ENCODE data around the gene PLA1A. TPM values are rescaled to one million over a fixed set of nuclear protein-coding genes. Genes with fewer than 3 reads are reported as not detected.

The PLA1A gene
- total RNA-seq, 2 experiments from 2014 or later, result not detected

DNA sequence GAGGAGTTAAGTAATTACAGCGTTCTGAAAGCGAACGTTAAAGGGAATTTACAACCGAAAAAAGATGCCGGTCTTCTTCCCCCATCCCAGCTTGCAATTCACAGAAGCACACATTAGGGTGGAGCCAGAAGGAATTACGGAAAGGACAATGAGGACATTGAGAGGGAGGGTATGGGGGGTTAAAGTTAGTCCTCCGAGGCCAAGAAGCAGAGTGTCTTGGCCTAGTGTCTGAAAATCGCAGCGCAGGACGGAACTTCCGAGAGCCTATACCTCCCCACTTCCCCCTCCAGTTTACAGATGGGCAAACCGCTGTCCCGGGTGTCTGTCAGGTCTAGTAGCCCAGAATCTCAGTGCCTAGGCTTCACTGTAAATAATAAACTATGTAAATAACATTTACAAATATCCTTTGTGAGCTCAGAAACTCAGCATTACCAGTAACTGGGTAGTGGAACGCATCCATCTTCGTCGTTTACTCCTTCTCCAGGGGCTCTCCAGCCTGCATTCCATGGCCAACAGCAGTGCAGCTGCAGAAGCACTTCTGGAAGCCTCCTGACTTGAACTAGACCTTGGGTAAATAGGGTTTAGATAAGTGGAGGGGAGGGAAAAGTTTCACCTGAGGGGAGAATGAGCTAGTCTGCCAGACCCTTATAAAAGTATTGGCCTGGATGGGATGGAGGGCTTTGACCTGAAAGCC, 17.5 kb upstream of the PLA1A start:
- peak; percentile 26 for ATAC-seq (ENCODE audit: poor library complexity)
- peaks cover 13% of the 10 kb centered on the region for H3K4me1 Mint-ChIP-seq (ENCODE audit: low read depth)
- H3K9me3 ChIP-seq (ENCODE audit: control insufficient read depth in 1 of 2, insufficient read depth in 1 of 2, low read length in 2 of 2), result no peaks in the 10 kb centered on the region
- H3K36me3 ChIP-seq (ENCODE audit: insufficient read depth, low read length), result no peaks in the 10 kb centered on the region
- peak overlapping the region in 1 of 2 donors; percentile 3 for H3K27ac ChIP-seq (ENCODE audit: low read depth in 1 of 2, low read length in 2 of 2)
- H3K4me3 ChIP-seq (ENCODE audit: low read length), result peak overlapping the region; percentile 68
- intact Hi-C loops (cut with DNase I, micrococcal nuclease), result no loop called here
- H3K9me3 Mint-ChIP-seq, result no peaks in the 10 kb centered on the region
- H3K27me3 Mint-ChIP-seq, result peaks cover 17% of the 10 kb centered on the region
- H3K4me1 ChIP-seq (ENCODE audit: insufficient read depth, low read length), result peaks cover 17% of the 10 kb centered on the region
- ChIA-PET POLR2A (interaction anchor here (1.0 kb wide), 1 partner anchor 82 kb away, joined by 4 read pairs; the partner anchor contains the start of gene TIMMDC1), CTCF (no interaction called here)
- H3K27ac Mint-ChIP-seq, result peak overlapping the region; percentile 40
- peak in 3 of 14 experiments; percentile 20 to 63 (median 52) for DNase-seq
- H3K4me3 Mint-ChIP-seq, result peak overlapping the region; percentile 95
- TF ChIP-seq, protein P1, sequence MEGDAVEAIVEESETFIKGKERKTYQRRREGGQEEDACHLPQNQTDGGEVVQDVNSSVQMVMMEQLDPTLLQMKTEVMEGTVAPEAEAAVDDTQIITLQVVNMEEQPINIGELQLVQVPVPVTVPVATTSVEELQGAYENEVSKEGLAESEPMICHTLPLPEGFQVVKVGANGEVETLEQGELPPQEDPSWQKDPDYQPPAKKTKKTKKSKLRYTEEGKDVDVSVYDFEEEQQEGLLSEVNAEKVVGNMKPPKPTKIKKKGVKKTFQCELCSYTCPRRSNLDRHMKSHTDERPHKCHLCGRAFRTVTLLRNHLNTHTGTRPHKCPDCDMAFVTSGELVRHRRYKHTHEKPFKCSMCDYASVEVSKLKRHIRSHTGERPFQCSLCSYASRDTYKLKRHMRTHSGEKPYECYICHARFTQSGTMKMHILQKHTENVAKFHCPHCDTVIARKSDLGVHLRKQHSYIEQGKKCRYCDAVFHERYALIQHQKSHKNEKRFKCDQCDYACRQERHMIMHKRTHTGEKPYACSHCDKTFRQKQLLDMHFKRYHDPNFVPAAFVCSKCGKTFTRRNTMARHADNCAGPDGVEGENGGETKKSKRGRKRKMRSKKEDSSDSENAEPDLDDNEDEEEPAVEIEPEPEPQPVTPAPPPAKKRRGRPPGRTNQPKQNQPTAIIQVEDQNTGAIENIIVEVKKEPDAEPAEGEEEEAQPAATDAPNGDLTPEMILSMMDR (IDR thresholded peaks at IDR 0.05), result no peak
- H3K36me3 Mint-ChIP-seq (ENCODE audit: low read depth), result no peaks in the 10 kb centered on the region
- no peaks in the 10 kb centered on the region for H3K27me3 ChIP-seq (ENCODE audit: control insufficient read depth in 1 of 2, insufficient read depth in 2 of 2, low read length in 2 of 2)

DNA sequence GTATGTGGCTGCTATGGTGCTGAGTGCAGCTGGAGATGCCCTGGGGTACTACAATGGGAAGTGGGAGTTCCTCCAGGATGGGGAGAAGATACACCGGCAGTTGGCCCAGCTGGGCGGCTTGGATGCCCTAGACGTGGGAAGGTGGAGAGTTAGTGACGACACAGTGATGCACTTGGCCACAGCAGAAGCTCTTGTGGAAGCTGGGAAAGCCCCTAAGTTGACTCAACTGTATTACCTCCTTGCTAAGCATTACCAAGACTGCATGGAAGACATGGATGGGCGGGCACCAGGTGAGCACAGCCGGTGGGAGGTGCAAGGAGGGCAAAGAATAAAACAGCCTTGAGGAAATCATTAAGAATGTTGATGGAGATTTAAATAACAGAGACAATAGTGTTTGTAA, 15.5 kb upstream of the PLA1A start:
- peaks cover 21% of the 10 kb centered on the region for H3K4me1 ChIP-seq (ENCODE audit: insufficient read depth, low read length)
- H3K36me3 ChIP-seq (ENCODE audit: insufficient read depth, low read length), result no peaks in the 10 kb centered on the region
- H3K27me3 ChIP-seq (ENCODE audit: control insufficient read depth in 1 of 2, insufficient read depth in 2 of 2, low read length in 2 of 2), result no peaks in the 10 kb centered on the region
- H3K27ac ChIP-seq (ENCODE audit: low read depth in 1 of 2, low read length in 2 of 2), result no peak overlapping the region
- H3K9me3 ChIP-seq (ENCODE audit: control insufficient read depth in 1 of 2, insufficient read depth in 1 of 2, low read length in 2 of 2), result no peaks in the 10 kb centered on the region
- Mint-ChIP-seq H3K27ac (no peak overlapping the region), H3K4me1 (ENCODE audit: low read depth) (peaks cover 13% of the 10 kb centered on the region), H3K27me3 (peaks cover 17% of the 10 kb centered on the region), H3K4me3 (no peak overlapping the region), H3K9me3 (no peaks in the 10 kb centered on the region), H3K36me3 (ENCODE audit: low read depth) (no peaks in the 10 kb centered on the region)
- POLR2A ChIA-PET, result no interaction called here
- TF ChIP-seq, protein P1 (IDR thresholded peaks at IDR 0.05), result no peak
- H3K4me3 ChIP-seq (ENCODE audit: low read length), result no peak overlapping the region
- DNase-seq, result peak in 2 of 14 experiments; percentile 62 to 74
- CTCF ChIA-PET, result no interaction called here
- intact Hi-C loops (cut with DNase I, micrococcal nuclease), result no loop called here
- ATAC-seq (ENCODE audit: poor library complexity), result peak; percentile 32

DNA sequence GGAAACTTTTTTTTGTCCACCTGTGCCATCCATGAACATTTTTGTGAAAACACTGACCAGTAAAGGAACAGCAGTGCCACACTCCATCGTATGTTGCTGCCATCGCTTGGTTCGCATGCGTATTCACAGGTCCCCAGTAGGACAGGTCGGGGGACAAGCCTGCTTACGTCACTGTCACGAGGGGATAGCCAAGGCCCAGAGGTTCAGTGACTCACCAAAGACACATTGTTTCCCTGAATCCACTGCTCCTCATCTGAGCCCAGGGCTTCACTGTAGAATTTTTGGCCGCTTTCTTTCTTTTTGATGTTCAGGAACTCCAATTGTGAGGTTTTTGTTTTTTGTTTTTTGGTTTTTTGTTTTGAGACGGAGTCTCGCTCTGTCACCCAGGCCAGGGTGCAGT, 12.5 kb upstream of the PLA1A start:
- Histone ChIP-seq H3K27me3 (ENCODE audit: control insufficient read depth in 1 of 2, insufficient read depth in 2 of 2, low read length in 2 of 2) (no peaks in the 10 kb centered on the region), H3K4me3 (ENCODE audit: low read length) (no peak overlapping the region), H3K36me3 (ENCODE audit: insufficient read depth, low read length) (no peaks in the 10 kb centered on the region), H3K9me3 (ENCODE audit: control insufficient read depth in 1 of 2, insufficient read depth in 1 of 2, low read length in 2 of 2) (no peaks in the 10 kb centered on the region), H3K4me1 (ENCODE audit: insufficient read depth, low read length) (peaks cover 9% of the 10 kb centered on the region), H3K27ac (ENCODE audit: low read depth in 1 of 2, low read length in 2 of 2) (no peak overlapping the region)
- no peaks in the 10 kb centered on the region for H3K36me3 Mint-ChIP-seq (ENCODE audit: low read depth)
- H3K4me3 Mint-ChIP-seq, result no peak overlapping the region
- H3K4me1 Mint-ChIP-seq (ENCODE audit: low read depth), result peaks cover 3% of the 10 kb centered on the region
- intact Hi-C loops (cut with DNase I, micrococcal nuclease), result no loop called here
- POLR2A ChIA-PET, result no interaction called here
- DNase-seq (peak in 2 of 14 experiments; percentile 17 to 34), ATAC-seq (ENCODE audit: poor library complexity) (no peak)
- no peaks in the 10 kb centered on the region for H3K9me3 Mint-ChIP-seq
- CTCF ChIA-PET, result no interaction called here
- H3K27me3 Mint-ChIP-seq, result peaks cover 8% of the 10 kb centered on the region
- no peak overlapping the region for H3K27ac Mint-ChIP-seq
- TF ChIP-seq, protein P1 (IDR thresholded peaks at IDR 0.05), result no peak
